Panc1 (cell line): ENCODE measurements around the gene SYCE3.

Experiments
- POLR2AphosphoS5 ChIP-seq: IDR thresholded peaks from 2 replicates; pipeline ENCODE4 v1.6.1; 2012; ENCODE audit warnings: mild to moderate bottlenecking, low read depth, low read length, moderate library complexity
- SIN3A ChIP-seq: IDR thresholded peaks from 2 replicates; pipeline ENCODE4 v1.6.1; 2012; ENCODE audit warnings: low read depth, mild to moderate bottlenecking, low read length, moderate library complexity, borderline replicate concordance; ENCODE audit not compliant: insufficient read depth
- TF ChIP-seq, protein P1 (sequence below): fragments of 450-650 bp; IDR thresholded peaks from 2 replicates; pipeline ENCODE4 v1.5.1; 2017; ENCODE audit warnings: mild to moderate bottlenecking
- TF ChIP-seq, protein P2 (sequence below), 2 experiments: IDR thresholded peaks; 2 replicates each; pipeline ENCODE4 v1.6.1; 2011 to 2012; ENCODE audit warnings: low read depth in 2 of 2, control low read depth in 1 of 2, low read length in 1 of 2, mild to moderate bottlenecking in 1 of 2, moderate library complexity in 1 of 2; ENCODE audit not compliant: insufficient read depth in 1 of 2

DNA sequence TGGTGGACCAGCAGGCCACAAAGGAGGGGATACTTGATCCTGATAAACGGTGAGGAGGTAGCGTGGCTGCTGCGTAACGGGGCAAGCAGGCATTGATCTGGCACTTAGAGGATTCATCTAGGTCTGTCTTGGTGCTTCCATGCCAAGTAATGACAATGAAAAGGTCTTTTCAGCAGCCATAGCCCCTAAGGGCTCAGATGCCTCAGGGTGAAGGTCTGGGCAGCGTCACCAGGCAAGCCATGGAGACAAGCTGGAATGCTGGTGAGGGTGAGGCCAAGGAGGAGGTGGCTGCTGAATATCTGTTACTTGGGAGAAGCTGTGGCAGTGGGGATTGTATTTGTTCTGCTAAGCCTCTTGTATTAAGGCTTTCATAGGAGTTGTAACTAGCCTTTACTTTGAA lies 24.7 kb upstream of the SYCE3 start:
- TF ChIP-seq, protein P1, sequence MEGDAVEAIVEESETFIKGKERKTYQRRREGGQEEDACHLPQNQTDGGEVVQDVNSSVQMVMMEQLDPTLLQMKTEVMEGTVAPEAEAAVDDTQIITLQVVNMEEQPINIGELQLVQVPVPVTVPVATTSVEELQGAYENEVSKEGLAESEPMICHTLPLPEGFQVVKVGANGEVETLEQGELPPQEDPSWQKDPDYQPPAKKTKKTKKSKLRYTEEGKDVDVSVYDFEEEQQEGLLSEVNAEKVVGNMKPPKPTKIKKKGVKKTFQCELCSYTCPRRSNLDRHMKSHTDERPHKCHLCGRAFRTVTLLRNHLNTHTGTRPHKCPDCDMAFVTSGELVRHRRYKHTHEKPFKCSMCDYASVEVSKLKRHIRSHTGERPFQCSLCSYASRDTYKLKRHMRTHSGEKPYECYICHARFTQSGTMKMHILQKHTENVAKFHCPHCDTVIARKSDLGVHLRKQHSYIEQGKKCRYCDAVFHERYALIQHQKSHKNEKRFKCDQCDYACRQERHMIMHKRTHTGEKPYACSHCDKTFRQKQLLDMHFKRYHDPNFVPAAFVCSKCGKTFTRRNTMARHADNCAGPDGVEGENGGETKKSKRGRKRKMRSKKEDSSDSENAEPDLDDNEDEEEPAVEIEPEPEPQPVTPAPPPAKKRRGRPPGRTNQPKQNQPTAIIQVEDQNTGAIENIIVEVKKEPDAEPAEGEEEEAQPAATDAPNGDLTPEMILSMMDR, result no peak
- TF ChIP-seq POLR2AphosphoS5 (no peak), SIN3A (no peak)
- TF ChIP-seq, protein P2, sequence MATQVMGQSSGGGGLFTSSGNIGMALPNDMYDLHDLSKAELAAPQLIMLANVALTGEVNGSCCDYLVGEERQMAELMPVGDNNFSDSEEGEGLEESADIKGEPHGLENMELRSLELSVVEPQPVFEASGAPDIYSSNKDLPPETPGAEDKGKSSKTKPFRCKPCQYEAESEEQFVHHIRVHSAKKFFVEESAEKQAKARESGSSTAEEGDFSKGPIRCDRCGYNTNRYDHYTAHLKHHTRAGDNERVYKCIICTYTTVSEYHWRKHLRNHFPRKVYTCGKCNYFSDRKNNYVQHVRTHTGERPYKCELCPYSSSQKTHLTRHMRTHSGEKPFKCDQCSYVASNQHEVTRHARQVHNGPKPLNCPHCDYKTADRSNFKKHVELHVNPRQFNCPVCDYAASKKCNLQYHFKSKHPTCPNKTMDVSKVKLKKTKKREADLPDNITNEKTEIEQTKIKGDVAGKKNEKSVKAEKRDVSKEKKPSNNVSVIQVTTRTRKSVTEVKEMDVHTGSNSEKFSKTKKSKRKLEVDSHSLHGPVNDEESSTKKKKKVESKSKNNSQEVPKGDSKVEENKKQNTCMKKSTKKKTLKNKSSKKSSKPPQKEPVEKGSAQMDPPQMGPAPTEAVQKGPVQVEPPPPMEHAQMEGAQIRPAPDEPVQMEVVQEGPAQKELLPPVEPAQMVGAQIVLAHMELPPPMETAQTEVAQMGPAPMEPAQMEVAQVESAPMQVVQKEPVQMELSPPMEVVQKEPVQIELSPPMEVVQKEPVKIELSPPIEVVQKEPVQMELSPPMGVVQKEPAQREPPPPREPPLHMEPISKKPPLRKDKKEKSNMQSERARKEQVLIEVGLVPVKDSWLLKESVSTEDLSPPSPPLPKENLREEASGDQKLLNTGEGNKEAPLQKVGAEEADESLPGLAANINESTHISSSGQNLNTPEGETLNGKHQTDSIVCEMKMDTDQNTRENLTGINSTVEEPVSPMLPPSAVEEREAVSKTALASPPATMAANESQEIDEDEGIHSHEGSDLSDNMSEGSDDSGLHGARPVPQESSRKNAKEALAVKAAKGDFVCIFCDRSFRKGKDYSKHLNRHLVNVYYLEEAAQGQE (IDR thresholded peaks at IDR 0.05; ENCODE audit: insufficient read depth in 1 of 2, low read depth in 2 of 2, low read length in 1 of 2), result no peak
